ENCODE measurements around the gene TNFRSF1A. TPM values are rescaled to one million over a fixed set of nuclear protein-coding genes. Genes with fewer than 3 reads are reported as not detected.

TNFRSF1A gene
- total RNA-seq, 1 donor = 174 TPM

GRCh38 chr12:6311822-6312528, 29.9 kb downstream of the TNFRSF1A start:
- DNase-seq (ENCODE audit: low read depth) = no peak
- H3K4me3 ChIP-seq (ENCODE audit: low read depth, low read length) = no peak overlapping the region
- TF ChIP-seq CTCF (IDR thresholded peaks at IDR 0.05; ENCODE audit: insufficient read depth, low read depth, low read length) = no peak

- no peak for TF ChIP-seq CTCF (IDR thresholded peaks at IDR 0.05; ENCODE audit: insufficient read depth, low read depth, low read length)
- DNase-seq (ENCODE audit: low read depth) = no peak
- H3K4me3 ChIP-seq (ENCODE audit: low read depth, low read length) = peak overlapping the region; percentile 31
Measured at GRCh38 chr12:6310771-6311610, 30.9 kb downstream of the TNFRSF1A start.

DNA sequence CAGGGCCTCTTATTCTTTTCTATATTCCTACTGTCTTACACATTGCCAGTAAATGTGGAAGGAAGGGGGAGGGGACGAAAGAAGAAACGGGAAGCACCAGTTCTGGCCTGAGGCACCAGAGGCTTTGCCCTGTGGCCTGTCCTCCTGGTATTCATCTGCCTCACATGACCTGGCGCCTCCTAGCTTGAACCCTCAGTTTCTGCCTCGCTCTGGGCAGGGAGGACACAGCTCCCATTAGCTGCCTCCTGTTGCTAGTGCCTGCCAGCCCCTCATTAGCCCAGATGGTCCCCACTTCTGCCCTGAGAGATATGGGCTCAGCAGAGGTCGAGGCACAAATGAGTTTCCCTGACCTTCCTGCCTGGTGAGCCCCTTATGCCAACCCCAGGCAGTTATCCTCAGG, 34.3 kb downstream of the TNFRSF1A start:
- TF ChIP-seq CTCF (IDR thresholded peaks at IDR 0.05; ENCODE audit: insufficient read depth, low read depth, low read length) = no peak
- H3K4me3 ChIP-seq (ENCODE audit: low read depth, low read length) = no peak overlapping the region
- DNase-seq (ENCODE audit: low read depth) = no peak

DNA sequence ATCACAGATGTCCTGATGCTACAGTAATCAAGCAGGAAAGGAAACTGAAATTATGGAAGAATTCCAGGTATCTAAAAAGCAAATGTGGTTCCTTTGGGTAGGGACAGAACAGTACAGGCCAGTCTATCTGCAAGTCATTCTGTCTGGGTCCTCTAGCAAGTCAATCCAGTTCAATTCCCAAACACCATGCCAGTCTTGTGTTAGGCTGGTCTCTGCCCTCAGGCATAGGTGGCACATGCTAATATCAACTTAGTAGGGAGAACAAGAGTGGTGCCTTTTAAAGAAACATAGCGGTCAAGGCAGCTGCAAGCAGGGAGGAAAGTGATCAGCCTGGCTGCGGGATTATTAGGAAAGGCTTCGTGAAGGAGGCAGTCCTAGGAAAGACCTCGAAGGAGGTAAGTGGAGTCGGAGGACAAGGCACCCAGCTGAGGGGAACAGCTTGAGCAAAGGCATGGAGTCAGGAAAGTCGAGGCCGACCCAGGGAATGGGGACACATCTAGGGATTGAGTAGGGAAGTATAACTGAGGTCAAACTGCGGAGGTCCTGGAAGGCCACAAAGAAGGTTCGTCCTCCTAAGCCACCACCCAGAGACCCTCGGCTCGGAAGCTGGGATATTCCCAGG, 35.2 kb downstream of the TNFRSF1A start:
- no peak for DNase-seq (ENCODE audit: low read depth)

GRCh38 chr12:6306151-6306550, 35.7 kb downstream of the TNFRSF1A start:
- TF ChIP-seq CTCF (IDR thresholded peaks at IDR 0.05; ENCODE audit: insufficient read depth, low read depth, low read length) = no peak
- no peak overlapping the region for H3K4me3 ChIP-seq (ENCODE audit: low read depth, low read length)
- no peak for DNase-seq (ENCODE audit: low read depth)

More for the DNA sequence above, 35.2 kb downstream of the TNFRSF1A start:
- no peak overlapping the region for H3K4me3 ChIP-seq (ENCODE audit: low read depth, low read length)
- no peak for TF ChIP-seq CTCF (IDR thresholded peaks at IDR 0.05; ENCODE audit: insufficient read depth, low read depth, low read length)

DNA sequence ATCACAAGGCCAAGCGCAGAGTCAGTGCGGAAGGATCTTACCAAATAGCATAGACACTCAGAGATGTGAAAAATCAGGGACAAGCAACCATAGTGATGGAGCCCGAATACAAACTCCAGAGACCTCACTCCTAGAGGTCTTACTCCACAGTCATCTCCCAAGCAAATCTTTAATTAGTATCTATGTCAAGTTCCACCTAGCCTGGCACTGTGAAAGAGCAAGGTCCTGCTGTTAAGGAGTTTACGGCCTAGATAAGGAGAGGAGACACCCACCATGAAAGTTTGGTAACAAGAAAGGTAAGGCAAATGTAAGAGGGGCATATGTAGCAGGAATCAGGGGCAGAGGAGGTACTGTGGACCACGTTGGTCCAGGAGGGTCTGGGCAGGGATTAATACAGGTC, 38.8 kb downstream of the TNFRSF1A start:
- DNase-seq (ENCODE audit: low read depth) = no peak
- no peak overlapping the region for H3K4me3 ChIP-seq (ENCODE audit: low read depth, low read length)
- TF ChIP-seq CTCF (IDR thresholded peaks at IDR 0.05; ENCODE audit: insufficient read depth, low read depth, low read length) = no peak
